Measurements from ENCODE around the gene S100A11.

The S100A11 gene

DNA sequence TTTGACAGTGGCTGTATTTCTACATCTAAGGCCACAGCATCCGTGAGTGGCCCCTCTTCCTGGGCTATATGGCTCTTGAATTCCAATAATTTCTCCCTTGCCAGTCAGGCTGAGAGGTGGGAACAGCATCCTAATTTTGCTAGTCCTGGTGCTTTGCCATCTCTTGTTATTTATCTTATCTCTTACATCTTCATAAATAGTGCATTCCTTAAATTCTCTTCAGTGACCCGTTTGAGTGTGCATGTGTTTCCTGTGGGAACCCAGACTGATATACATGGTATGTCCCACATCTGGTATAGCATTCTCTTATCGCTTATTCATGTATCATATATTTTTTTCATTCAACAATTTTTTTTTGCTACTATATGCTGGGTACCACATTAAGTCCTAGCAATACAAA is 9.9 kb downstream of the S100A11 start:
- no peak overlapping the region for H3K27ac ChIP-seq
- no peaks in the 10 kb centered on the region for H3K36me3 ChIP-seq
- TF ChIP-seq CTCF (IDR thresholded peaks at IDR 0.05; ENCODE audit: low read depth, low read length) = no peak
- no peak overlapping the region for H3K4me3 ChIP-seq (ENCODE audit: low read depth, low read length)
- H3K9me3 ChIP-seq (ENCODE audit: severe bottlenecking) = peaks cover 14% of the 10 kb centered on the region
- DNase-seq = no peak
- H3K27me3 ChIP-seq (ENCODE audit: insufficient read depth, low read depth, severe bottlenecking) = peaks cover 100% of the 10 kb centered on the region

- Histone ChIP-seq H3K9me3 (ENCODE audit: severe bottlenecking) (peaks cover 7% of the 10 kb centered on the region), H3K4me3 (ENCODE audit: low read depth, low read length) (no peak overlapping the region), H3K27ac (no peak overlapping the region), H3K36me3 (no peaks in the 10 kb centered on the region), H3K27me3 (ENCODE audit: insufficient read depth, low read depth, severe bottlenecking) (peaks cover 97% of the 10 kb centered on the region)
- DNase-seq = no peak
- no peak for TF ChIP-seq CTCF (IDR thresholded peaks at IDR 0.05; ENCODE audit: low read depth, low read length)
Observed at GRCh38 chr1:152024223-152024622, 12.6 kb downstream of the S100A11 start.

- no peak for DNase-seq
- TF ChIP-seq CTCF (IDR thresholded peaks at IDR 0.05; ENCODE audit: low read depth, low read length) = no peak
- Histone ChIP-seq H3K4me3 (ENCODE audit: low read depth, low read length) (no peak overlapping the region), H3K27ac (no peak overlapping the region), H3K27me3 (ENCODE audit: insufficient read depth, low read depth, severe bottlenecking) (peaks cover 97% of the 10 kb centered on the region), H3K9me3 (ENCODE audit: severe bottlenecking) (no peaks in the 10 kb centered on the region), H3K36me3 (no peaks in the 10 kb centered on the region)
Observed at GRCh38 chr1:152023221-152023620, 13.6 kb downstream of the S100A11 start.

- no peak for TF ChIP-seq CTCF (IDR thresholded peaks at IDR 0.05; ENCODE audit: low read depth, low read length)
- Histone ChIP-seq H3K9me3 (ENCODE audit: severe bottlenecking) (no peaks in the 10 kb centered on the region), H3K27me3 (ENCODE audit: insufficient read depth, low read depth, severe bottlenecking) (peaks cover 97% of the 10 kb centered on the region), H3K36me3 (no peaks in the 10 kb centered on the region), H3K4me3 (ENCODE audit: low read depth, low read length) (no peak overlapping the region), H3K27ac (no peak overlapping the region)
- DNase-seq = no peak
Observed at GRCh38 chr1:152022474-152022873, 14.3 kb downstream of the S100A11 start.

DNA sequence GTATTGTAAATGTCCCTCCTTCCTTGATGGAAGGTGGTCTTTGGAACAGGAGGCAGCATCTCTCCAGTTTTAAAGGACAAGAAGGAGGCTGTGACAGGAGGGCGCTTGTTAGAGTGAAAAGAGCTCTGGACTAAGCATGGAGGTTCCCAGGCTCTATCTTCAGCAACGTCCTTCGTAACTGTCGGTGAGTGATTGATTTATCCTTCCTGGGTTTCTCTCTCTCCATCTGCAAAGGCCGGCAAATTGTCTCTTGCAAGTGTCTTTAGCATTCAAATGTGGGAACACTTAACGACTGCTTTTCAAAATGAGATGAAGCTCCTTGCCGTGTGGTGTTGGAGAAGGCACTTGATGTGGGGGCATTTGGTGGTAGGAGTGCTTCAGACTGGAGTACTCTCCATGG is 15.2 kb downstream of the S100A11 start:
- Histone ChIP-seq H3K36me3 (no peaks in the 10 kb centered on the region), H3K9me3 (ENCODE audit: severe bottlenecking) (no peaks in the 10 kb centered on the region), H3K27ac (no peak overlapping the region), H3K4me3 (ENCODE audit: low read depth, low read length) (no peak overlapping the region), H3K27me3 (ENCODE audit: insufficient read depth, low read depth, severe bottlenecking) (peaks cover 97% of the 10 kb centered on the region)
- no peak for TF ChIP-seq CTCF (IDR thresholded peaks at IDR 0.05; ENCODE audit: low read depth, low read length)
- DNase-seq = no peak

DNA sequence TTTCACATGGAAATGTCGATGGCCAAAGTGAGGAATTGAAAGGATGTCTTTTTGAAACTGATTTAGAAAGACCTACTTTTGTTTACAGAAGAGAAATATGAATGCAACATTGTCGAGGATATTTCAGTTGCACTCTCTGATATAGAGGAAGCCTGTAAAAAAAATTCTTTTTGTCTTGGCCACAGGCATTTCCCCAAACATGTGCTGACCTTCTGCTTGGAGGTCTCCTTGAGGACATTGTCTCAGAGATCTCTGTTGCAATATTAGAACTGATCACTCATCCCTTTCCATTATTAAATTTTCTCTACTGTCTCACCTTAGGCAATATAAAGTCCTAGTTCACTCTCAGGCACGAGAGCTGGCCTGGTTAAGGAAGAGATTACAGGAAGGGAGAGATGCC is 16.0 kb downstream of the S100A11 start:
- no peak for DNase-seq
- H3K36me3 ChIP-seq = no peaks in the 10 kb centered on the region
- H3K27me3 ChIP-seq (ENCODE audit: insufficient read depth, low read depth, severe bottlenecking) = peaks cover 95% of the 10 kb centered on the region
- TF ChIP-seq CTCF (IDR thresholded peaks at IDR 0.05; ENCODE audit: low read depth, low read length) = no peak
- H3K27ac ChIP-seq = no peak overlapping the region
- H3K4me3 ChIP-seq (ENCODE audit: low read depth, low read length) = no peak overlapping the region
- no peaks in the 10 kb centered on the region for H3K9me3 ChIP-seq (ENCODE audit: severe bottlenecking)
